Gastrocnemius medialis (tissue), 4 donors: ENCODE results near the gene NOL11. TPM values are rescaled to one million over a fixed set of nuclear protein-coding genes. Genes with fewer than 3 reads are reported as not detected.

Experiments
- ATAC-seq, 2 donors: fragments of 150-250 bp; one replicate each; pipeline ENCODE4 v1.9.1; 2016
- DNase-seq, 2 donors: peaks; one replicate each; pipeline ENCODE4 v3.0.0-alpha.2; 2019
- H3K27ac ChIP-seq, 4 donors: fragments of 200-600 bp; sonication (generic); 1 replicate in 1 of 4; 2 replicates in 3 of 4; pipeline ENCODE4 v1.5.1; 2016 to 2018; ENCODE audit warnings: mild to moderate bottlenecking in 2 of 4, moderate library complexity in 1 of 4
- H3K27me3 ChIP-seq, 3 donors: fragments of 200-600 bp; sonication (generic) in 2 of 3; 1 replicate in 1 of 3; 2 replicates in 2 of 3; pipeline versions ENCODE4 v1.5.1 to v1.6.0; 2016 to 2019; ENCODE audit warnings: mild to moderate bottlenecking in 1 of 3, moderate library complexity in 1 of 3
- H3K36me3 ChIP-seq, 2 donors: fragments of 200-600 bp; sonication (generic) in 1 of 2; one replicate each; pipeline ENCODE4 v1.5.1; 2017 to 2018
- H3K4me1 ChIP-seq, 2 donors: fragments of 200-600 bp; sonication (generic) in 1 of 2; one replicate each; pipeline ENCODE4 v1.5.1; 2016 to 2017; ENCODE audit warnings: mild to moderate bottlenecking in 2 of 2
- H3K4me3 ChIP-seq, 4 donors: fragments of 200-600 bp; sonication (generic) in 3 of 4; 1 replicate in 1 of 4; 2 replicates in 3 of 4; pipeline ENCODE4 v1.5.1; 2016 to 2019; ENCODE audit warnings: mild to moderate bottlenecking in 2 of 4
- H3K9me3 ChIP-seq, 3 donors: fragments of 200-600 bp; sonication (generic) in 2 of 3; 1 replicate in 1 of 3; 2 replicates in 2 of 3; pipeline ENCODE4 v1.5.1; 2016 to 2019
- CTCF ChIP-seq, 5 experiments: fragments of 450-650 bp in 3 of 5; fragments of 200-600 bp in 2 of 5; sonication (generic) in 2 of 5; IDR thresholded peaks in 4 of 5; conservative IDR thresholded peaks in 1 of 5; 1 replicate in 4 of 5; 2 replicates in 1 of 5; pipeline ENCODE4 v1.5.1; 2016 to 2019; ENCODE audit warnings: antibody characterized with exemption in 5 of 5, mild to moderate bottlenecking in 3 of 5, moderate library complexity in 3 of 5
- POLR2A ChIP-seq, 2 donors: fragments of 450-650 bp; IDR thresholded peaks; one replicate each; pipeline ENCODE4 v1.6.1; 2017; ENCODE audit warnings: antibody characterized with exemption in 2 of 2, mild to moderate bottlenecking in 2 of 2, moderate library complexity in 2 of 2
- in situ Hi-C, 4 donors: fragments of 200-750 bp; cut with MboI; loops; one replicate each; pipeline versions ENCODE4 v1.15.0 to v1.8.0; 2017; ENCODE audit warnings: low sequenced_read_pairs in 4 of 4
- intact Hi-C: fragments of 100-400 bp; cut with DNase I; formaldehyde crosslinking; loops from one replicate; pipeline ENCODE4 v1.15.1; 2023; ENCODE audit warnings: low total_unique reads
- total RNA-seq, 4 donors: library from RNA; depleted of rRNA; stranded (reverse); fragments of >200 nt; gene quantifications; one replicate each; pipeline versions ENCODE4 v1.1.0 to v1.2.3, GENCODE V29; 2016

The NOL11 gene
- total RNA-seq, 4 donors from 2014 or later = 22.2 to 40.9 (median 36.4) TPM

- in situ Hi-C loops = loop anchor here in 2 of 4 donors (5.0 to 10.0 kb wide), 2 partner anchors 108 to 111 kb away; partner anchors contain the start of gene BPTF (in 2 of the 2)
- H3K27me3 ChIP-seq = no peaks in the 10 kb centered on the region
- no peaks in the 10 kb centered on the region for H3K9me3 ChIP-seq
- no peak for ATAC-seq
- TF ChIP-seq CTCF (IDR thresholded peaks at IDR 0.05 in 4 of 5, conservative IDR thresholded peaks at IDR 0.05 in 1 of 5) = no peak
- no peak for TF ChIP-seq POLR2A (IDR thresholded peaks at IDR 0.05)
- intact Hi-C loops = loop anchor here (10.0 kb wide), 1 partner anchor 318 kb away; the partner anchor contains the start of gene KPNA2
- H3K36me3 ChIP-seq = peaks cover 0 to 19% of the 10 kb centered on the region in 2 donors
- peaks cover 20 to 23% of the 10 kb centered on the region in 2 donors for H3K4me1 ChIP-seq
- H3K4me3 ChIP-seq = no peak overlapping the region
- DNase-seq = no peak
- peak overlapping the region in 1 of 4 donors; percentile 84 for H3K27ac ChIP-seq
These were observed 1.3 kb upstream of the NOL11 start for GRCh38 chr17:67716405-67716798.

GRCh38 chr17:67717192-67717623 is 528 bp upstream of the NOL11 start:
- in situ Hi-C loops (loop anchor here in 2 of 4 donors (5.0 to 10.0 kb wide), 2 partner anchors 108 to 110 kb away; partner anchors contain the start of gene BPTF (in 2 of the 2)), intact Hi-C loops (loop anchor here (1.0 to 10.0 kb wide), 2 partner anchors 108 to 318 kb away; partner anchors contain the start of genes BPTF and KPNA2)
- Histone ChIP-seq H3K9me3 (no peaks in the 10 kb centered on the region), H3K27me3 (no peaks in the 10 kb centered on the region), H3K4me1 (peaks cover 20 to 23% of the 10 kb centered on the region in 2 donors), H3K4me3 (peak overlapping the region; percentile 68 to 98 (median 78)), H3K27ac (peak overlapping the region; percentile 83 to 92 (median 86)), H3K36me3 (peaks cover 0 to 27% of the 10 kb centered on the region in 2 donors)
- ATAC-seq (peak in 1 of 2 donors; percentile 20), DNase-seq (no peak)
- TF ChIP-seq CTCF (IDR thresholded peaks at IDR 0.05 in 4 of 5, conservative IDR thresholded peaks at IDR 0.05 in 1 of 5) = no peak

- TF ChIP-seq CTCF (IDR thresholded peaks at IDR 0.05 in 4 of 5, conservative IDR thresholded peaks at IDR 0.05 in 1 of 5) (no peak), POLR2A (IDR thresholded peaks at IDR 0.05) (no peak)
- ATAC-seq (peak; percentile 12 to 16), DNase-seq (peak in 1 of 2 donors; percentile 2)
- intact Hi-C loops (loop anchor here (10.0 kb wide), 1 partner anchor 316 kb away; the partner anchor contains the start of gene KPNA2), in situ Hi-C loops (loop anchor here in 2 of 4 donors (5.0 to 10.0 kb wide), 2 partner anchors 106 to 109 kb away; partner anchors contain the start of gene BPTF (in 2 of the 2))
- Histone ChIP-seq H3K4me3 (peak overlapping the region; percentile 61 to 98 (median 78)), H3K27me3 (no peaks in the 10 kb centered on the region), H3K27ac (peak overlapping the region; percentile 83 to 92 (median 86)), H3K36me3 (peaks cover 0 to 34% of the 10 kb centered on the region in 2 donors), H3K9me3 (no peaks in the 10 kb centered on the region), H3K4me1 (peaks cover 20 to 23% of the 10 kb centered on the region in 2 donors)
These were observed 697 bp downstream of the NOL11 start for GRCh38 chr17:67718325-67718941.

GRCh38 chr17:67725373-67725791 is 7.6 kb downstream of the NOL11 start:
- Histone ChIP-seq H3K27me3 (no peaks in the 10 kb centered on the region), H3K4me3 (no peak overlapping the region), H3K36me3 (peaks cover 3 to 88% of the 10 kb centered on the region in 2 donors), H3K9me3 (no peaks in the 10 kb centered on the region), H3K4me1 (no peaks in the 10 kb centered on the region), H3K27ac (no peak overlapping the region)
- DNase-seq (no peak), ATAC-seq (no peak)
- in situ Hi-C loops = loop anchor here in 2 of 4 donors (10.0 to 25.0 kb wide), 2 partner anchors 99 to 187 kb away; partner anchors contain the start of gene BPTF (in 1 of the 2)
- intact Hi-C loops = no loop called here
- no peak for TF ChIP-seq POLR2A (IDR thresholded peaks at IDR 0.05)
- no peak for TF ChIP-seq CTCF (IDR thresholded peaks at IDR 0.05 in 4 of 5, conservative IDR thresholded peaks at IDR 0.05 in 1 of 5)
